Neutrophil (primary cell): Measurements from ENCODE around the gene NME9.

ENCODE experiments used
- H3K27ac ChIP-seq: fragments of 200-600 bp; sonication (generic); 2 replicates; pipeline ENCODE4 v1.5.1; 2016; ENCODE audit warnings: mild to moderate bottlenecking, moderate library complexity
- H3K27me3 ChIP-seq: fragments of 200-600 bp; sonication (generic); 2 replicates; pipeline ENCODE4 v1.6.0; 2016; ENCODE audit warnings: mild to moderate bottlenecking
- H3K36me3 ChIP-seq: fragments of 200-600 bp; sonication (generic); 2 replicates; pipeline ENCODE4 v1.5.1; 2017
- H3K4me1 ChIP-seq, 2 experiments: fragments of 200-600 bp in 1 of 2; sonication (generic) in 1 of 2; 1 replicate in 1 of 2; 2 replicates in 1 of 2; pipeline versions ENCODE4 v1.5.1 to v1.6.1; 2013 to 2016; ENCODE audit warnings: low read depth in 1 of 2, low read length in 1 of 2, mild to moderate bottlenecking in 1 of 2, moderate library complexity in 1 of 2; ENCODE audit not compliant: control insufficient read depth in 1 of 2, insufficient read depth in 1 of 2
- H3K4me3 ChIP-seq, 2 experiments: fragments of 200-600 bp in 1 of 2; sonication (generic) in 1 of 2; 1 replicate in 1 of 2; 2 replicates in 1 of 2; pipeline ENCODE4 v1.5.1; 2013 to 2016; ENCODE audit warnings: low read depth in 1 of 2, low read length in 1 of 2, mild to moderate bottlenecking in 1 of 2, moderate library complexity in 1 of 2
- H3K9me3 ChIP-seq: fragments of 200-600 bp; sonication (generic); 2 replicates; pipeline ENCODE4 v1.5.1; 2016
- CTCF ChIP-seq: fragments of 200-600 bp; sonication (generic); IDR thresholded peaks from 2 replicates; pipeline ENCODE4 v1.5.1; 2016; ENCODE audit warnings: antibody characterized with exemption

NME9 gene

GRCh38 chr3:138354376-138354775 is 24.7 kb upstream of the NME9 start:
- no peak overlapping the region for H3K4me3 ChIP-seq
- H3K27me3 ChIP-seq = peaks cover 45% of the 10 kb centered on the region
- no peaks in the 10 kb centered on the region for H3K4me1 ChIP-seq
- H3K36me3 ChIP-seq = no peaks in the 10 kb centered on the region
- no peak for TF ChIP-seq CTCF
- no peak overlapping the region for H3K27ac ChIP-seq
- H3K9me3 ChIP-seq = no peaks in the 10 kb centered on the region

- TF ChIP-seq CTCF = no peak
- no peak overlapping the region for H3K27ac ChIP-seq
- H3K27me3 ChIP-seq = peaks cover 69% of the 10 kb centered on the region
- H3K9me3 ChIP-seq = no peaks in the 10 kb centered on the region
- H3K4me1 ChIP-seq = peaks cover 15% of the 10 kb centered on the region in 2 experiments
- H3K4me3 ChIP-seq = no peak overlapping the region
- no peaks in the 10 kb centered on the region for H3K36me3 ChIP-seq
Measured at GRCh38 chr3:138351916-138352550, 22.4 kb upstream of the NME9 start.

- Histone ChIP-seq H3K4me3 (no peak overlapping the region), H3K36me3 (no peaks in the 10 kb centered on the region), H3K4me1 (peaks cover 15% of the 10 kb centered on the region in 2 experiments), H3K27me3 (peaks cover 78% of the 10 kb centered on the region), H3K9me3 (no peaks in the 10 kb centered on the region), H3K27ac (no peak overlapping the region)
- no peak for TF ChIP-seq CTCF
Measured at GRCh38 chr3:138351151-138351550, 21.5 kb upstream of the NME9 start.

- peaks cover 81% of the 10 kb centered on the region for H3K27me3 ChIP-seq
- H3K9me3 ChIP-seq = no peaks in the 10 kb centered on the region
- TF ChIP-seq CTCF = no peak
- no peak overlapping the region for H3K27ac ChIP-seq
- no peak overlapping the region for H3K4me3 ChIP-seq
- peaks cover 15% of the 10 kb centered on the region in 2 experiments for H3K4me1 ChIP-seq
- no peaks in the 10 kb centered on the region for H3K36me3 ChIP-seq
Measured at GRCh38 chr3:138349926-138350665, 20.4 kb upstream of the NME9 start.

- peaks cover 15% of the 10 kb centered on the region in 2 experiments for H3K4me1 ChIP-seq
- H3K9me3 ChIP-seq = no peaks in the 10 kb centered on the region
- H3K4me3 ChIP-seq = peak overlapping the region; percentile 46 to 49
- H3K36me3 ChIP-seq = no peaks in the 10 kb centered on the region
- no peak overlapping the region for H3K27ac ChIP-seq
- H3K27me3 ChIP-seq = peaks cover 84% of the 10 kb centered on the region
- TF ChIP-seq CTCF = no peak
Measured at GRCh38 chr3:138348754-138349739, 19.4 kb upstream of the NME9 start.
